Esophagus (tissue), 2 donors: ENCODE data around the gene BCL11A. TPM values are rescaled to one million over a fixed set of nuclear protein-coding genes. Genes with fewer than 3 reads are reported as not detected.
A peak's percentile ranks its signal among the peaks of the same experiment; 100 is the strongest.

Experiments
- H3K27ac ChIP-seq, 2 donors: one replicate each; pipeline ENCODE4 v1.5.1; 2013; ENCODE audit warnings: low read depth in 2 of 2, mild to moderate bottlenecking in 2 of 2, inconsistent platforms in 1 of 2, low read length in 1 of 2, moderate library complexity in 1 of 2
- H3K27me3 ChIP-seq, 2 donors: one replicate each; pipeline ENCODE4 v1.6.1; 2013; ENCODE audit warnings: low read length in 2 of 2, control low read depth in 1 of 2, mild to moderate bottlenecking in 1 of 2; ENCODE audit not compliant: insufficient read depth in 2 of 2, control insufficient read depth in 1 of 2
- H3K36me3 ChIP-seq, 2 donors: one replicate each; pipeline ENCODE4 v1.6.1; 2013; ENCODE audit warnings: low read length in 1 of 2; ENCODE audit not compliant: control insufficient read depth in 2 of 2, insufficient read depth in 2 of 2
- H3K4me1 ChIP-seq, 2 donors: one replicate each; pipeline ENCODE4 v1.6.1; 2013; ENCODE audit warnings: low read length in 1 of 2; ENCODE audit not compliant: control insufficient read depth in 2 of 2, insufficient read depth in 2 of 2
- H3K4me3 ChIP-seq, 2 donors: one replicate each; pipeline ENCODE4 v1.5.1; 2013; ENCODE audit warnings: low read length in 2 of 2, mild to moderate bottlenecking in 2 of 2, low read depth in 1 of 2, moderate library complexity in 1 of 2
- H3K9me3 ChIP-seq, 2 donors: one replicate each; pipeline ENCODE4 v1.6.1; 2013; ENCODE audit warnings: mild to moderate bottlenecking in 2 of 2, low read depth in 1 of 2, low read length in 1 of 2, moderate library complexity in 1 of 2; ENCODE audit not compliant: control insufficient read depth in 2 of 2, insufficient read depth in 1 of 2
- WGBS, 2 donors: extraction: QIAGEN DNeasy Blood & Tissue Kit; methylation state at CpG; one replicate each; pipeline ENCODE4 v1.1.7; 2013; 5-methylcytosine and 5-hydroxymethylcytosine counted together
- polyA plus RNA-seq, 2 donors: library from polyadenylated mRNA; stranded (reverse); fragments of 200-250 nt; gene quantifications; one replicate each; pipeline ENCODE4 v1.2.3, GENCODE V29; 2013
- donor health status: healthy with polysubstance abuse.
- donor health status: Bipolar disorder and iron deficiency.

Gene BCL11A
- polyA plus RNA-seq, 2 donors: 8.6 to 25.5 TPM

DNA sequence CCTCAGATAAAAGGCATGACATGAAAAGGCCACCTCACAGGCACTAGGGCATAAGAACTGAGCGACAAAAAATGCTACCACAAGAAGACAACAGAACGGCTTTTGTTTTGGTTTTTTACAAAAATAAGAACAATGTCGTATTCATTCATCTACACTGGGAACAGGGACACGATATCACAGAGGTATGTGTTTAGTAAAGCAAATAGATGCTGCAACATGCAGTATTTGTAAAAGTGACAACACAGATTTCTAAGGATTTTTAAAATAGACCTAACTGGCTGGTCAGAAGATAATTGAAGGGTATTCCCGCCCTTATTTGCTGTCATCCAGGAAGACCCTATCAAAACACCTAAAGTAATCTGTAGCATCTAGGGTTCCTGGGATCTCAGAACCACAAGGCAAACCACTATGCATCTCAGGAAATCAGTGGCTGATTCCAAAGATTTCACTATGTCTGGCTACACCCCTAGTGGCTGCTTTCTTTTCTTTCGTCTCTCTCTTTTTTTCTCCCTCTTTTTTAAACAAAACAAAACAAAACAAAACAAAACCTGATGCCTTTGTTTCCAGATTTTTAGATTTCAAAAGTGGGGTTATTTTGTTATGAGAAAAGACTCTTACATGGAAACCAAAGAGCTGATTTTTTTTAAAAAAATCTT is 97.2 kb downstream of the BCL11A start:
- H3K4me3 ChIP-seq: no peak overlapping the region
- peaks cover 0 to 12% of the 10 kb centered on the region in 2 donors for H3K36me3 ChIP-seq
- no peaks in the 10 kb centered on the region for H3K4me1 ChIP-seq
- 86 to 88% methylated on average over 6 of the region's 6 CpGs for WGBS, 2 donors
- H3K27me3 ChIP-seq: no peaks in the 10 kb centered on the region
- no peak overlapping the region for H3K27ac ChIP-seq
- H3K9me3 ChIP-seq: peaks cover 2 to 4% of the 10 kb centered on the region in 2 donors

- peaks cover 0 to 2% of the 10 kb centered on the region in 2 donors for H3K9me3 ChIP-seq
- no peaks in the 10 kb centered on the region for H3K27me3 ChIP-seq
- no peak overlapping the region for H3K4me3 ChIP-seq
- no peaks in the 10 kb centered on the region for H3K4me1 ChIP-seq
- H3K36me3 ChIP-seq: peaks cover 0 to 3% of the 10 kb centered on the region in 2 donors
- 91 to 93% methylated on average over 9 of the region's 9 CpGs for WGBS, 2 donors
- H3K27ac ChIP-seq: no peak overlapping the region
Observed at GRCh38 chr2:60453872-60454271, 99.6 kb downstream of the BCL11A start.

GRCh38 chr2:60453301-60453700 is 100.2 kb downstream of the BCL11A start:
- H3K27ac ChIP-seq: no peak overlapping the region
- peaks cover 0 to 2% of the 10 kb centered on the region in 2 donors for H3K9me3 ChIP-seq
- no peaks in the 10 kb centered on the region for H3K27me3 ChIP-seq
- no peak overlapping the region for H3K4me3 ChIP-seq
- peaks cover 0 to 3% of the 10 kb centered on the region in 2 donors for H3K36me3 ChIP-seq
- WGBS, 2 donors: 71 to 74% methylated on average over 16 of the region's 16 CpGs
- H3K4me1 ChIP-seq: no peaks in the 10 kb centered on the region

DNA sequence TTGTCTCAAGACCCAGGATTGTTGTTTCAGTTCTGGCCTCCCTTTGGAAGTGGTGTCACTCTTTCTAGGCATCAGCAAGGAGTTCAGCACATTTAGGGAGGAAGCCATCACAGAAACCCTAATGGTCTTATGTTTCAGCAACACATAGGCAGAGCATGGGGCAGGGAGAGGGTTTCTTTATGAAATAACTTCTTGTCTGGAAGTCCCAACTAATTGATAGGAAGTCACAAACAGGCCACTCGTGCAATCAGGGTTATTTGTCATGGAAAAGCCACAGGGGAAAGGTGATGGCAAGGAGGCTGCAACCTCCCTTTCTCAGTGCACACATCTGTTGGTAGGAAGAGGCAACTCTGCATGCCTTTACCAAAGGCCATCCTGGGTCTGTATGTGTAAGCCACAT is 103.0 kb downstream of the BCL11A start:
- Histone ChIP-seq H3K4me3 (no peak overlapping the region), H3K27ac (no peak overlapping the region), H3K4me1 (no peaks in the 10 kb centered on the region), H3K9me3 (peaks cover 0 to 2% of the 10 kb centered on the region in 2 donors), H3K36me3 (peaks cover 0 to 3% of the 10 kb centered on the region in 2 donors), H3K27me3 (no peaks in the 10 kb centered on the region)
- 56 to 58% methylated on average over 1 of the region's 1 CpG for WGBS, 2 donors

DNA sequence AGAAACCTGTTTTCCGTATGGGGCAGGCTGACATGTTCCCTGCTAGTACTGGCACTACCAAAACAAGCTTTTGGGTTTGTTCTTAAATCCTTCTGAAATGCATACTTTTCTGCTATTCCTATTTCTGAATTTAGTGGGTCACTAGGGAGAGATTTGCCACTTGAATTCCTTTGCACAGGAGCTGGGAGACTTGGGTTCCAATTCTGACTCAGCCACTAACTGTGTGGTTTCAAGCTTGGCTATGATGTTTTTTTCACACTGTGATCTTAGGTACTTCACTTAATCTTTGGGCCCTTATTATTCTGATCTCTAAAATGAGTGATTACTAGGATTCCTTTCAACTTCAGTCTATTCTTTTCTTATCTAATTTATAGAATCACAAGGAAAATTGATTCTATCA is 105.5 kb downstream of the BCL11A start:
- H3K27ac ChIP-seq: no peak overlapping the region
- peaks cover 0 to 2% of the 10 kb centered on the region in 2 donors for H3K9me3 ChIP-seq
- H3K4me1 ChIP-seq: no peaks in the 10 kb centered on the region
- H3K36me3 ChIP-seq: no peaks in the 10 kb centered on the region
- no peaks in the 10 kb centered on the region for H3K27me3 ChIP-seq
- WGBS, 2 donors: 90 to 97% methylated on average over 1 of the region's 1 CpG
- H3K4me3 ChIP-seq: no peak overlapping the region

GRCh38 chr2:60446413-60447267 is 106.8 kb downstream of the BCL11A start:
- WGBS, 2 donors: 80 to 84% methylated on average over 8 of the region's 8 CpGs
- Histone ChIP-seq H3K27me3 (no peaks in the 10 kb centered on the region), H3K36me3 (no peaks in the 10 kb centered on the region), H3K4me1 (no peaks in the 10 kb centered on the region), H3K27ac (no peak overlapping the region), H3K4me3 (no peak overlapping the region), H3K9me3 (no peaks in the 10 kb centered on the region)

DNA sequence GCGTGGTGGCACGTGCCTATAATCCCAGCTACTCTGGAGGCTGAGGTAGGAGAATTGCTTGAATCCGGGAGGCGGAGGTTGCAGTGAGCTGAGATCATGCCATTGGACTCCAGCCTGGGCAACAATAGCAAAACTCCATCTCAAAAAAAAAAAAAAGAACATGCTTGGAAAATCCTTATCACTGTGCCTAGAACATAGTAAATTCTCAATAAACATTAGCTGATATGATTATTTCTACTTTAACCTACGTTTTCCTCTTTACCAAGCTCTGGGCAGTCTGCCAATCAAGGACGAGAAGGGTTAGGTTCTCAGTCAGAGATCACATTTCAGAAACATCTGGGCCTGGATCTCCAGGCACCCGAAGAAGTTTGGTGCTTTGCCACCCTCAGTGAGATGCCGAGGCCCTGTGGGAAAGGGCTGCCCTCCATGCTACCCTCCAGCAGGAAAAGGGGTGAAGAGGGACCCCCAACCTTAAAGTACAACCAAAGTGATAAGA is 107.7 kb downstream of the BCL11A start:
- WGBS, 2 donors: 47 to 52% methylated on average over 8 of the region's 8 CpGs

GRCh38 chr2:60442608-60443007 is 110.8 kb downstream of the BCL11A start:
- Histone ChIP-seq H3K4me3 (no peak overlapping the region), H3K27me3 (no peaks in the 10 kb centered on the region), H3K9me3 (no peaks in the 10 kb centered on the region), H3K27ac (peak overlapping the region in 1 of 2 donors; percentile 26), H3K4me1 (no peaks in the 10 kb centered on the region), H3K36me3 (no peaks in the 10 kb centered on the region)
- 45 to 68% methylated on average over 3 of the region's 3 CpGs for WGBS, 2 donors

More for the DNA sequence above, 107.7 kb downstream of the BCL11A start:
- H3K4me1 ChIP-seq: no peaks in the 10 kb centered on the region
- H3K36me3 ChIP-seq: no peaks in the 10 kb centered on the region
- H3K27ac ChIP-seq: no peak overlapping the region
- H3K9me3 ChIP-seq: no peaks in the 10 kb centered on the region
- no peaks in the 10 kb centered on the region for H3K27me3 ChIP-seq
- H3K4me3 ChIP-seq: no peak overlapping the region

DNA sequence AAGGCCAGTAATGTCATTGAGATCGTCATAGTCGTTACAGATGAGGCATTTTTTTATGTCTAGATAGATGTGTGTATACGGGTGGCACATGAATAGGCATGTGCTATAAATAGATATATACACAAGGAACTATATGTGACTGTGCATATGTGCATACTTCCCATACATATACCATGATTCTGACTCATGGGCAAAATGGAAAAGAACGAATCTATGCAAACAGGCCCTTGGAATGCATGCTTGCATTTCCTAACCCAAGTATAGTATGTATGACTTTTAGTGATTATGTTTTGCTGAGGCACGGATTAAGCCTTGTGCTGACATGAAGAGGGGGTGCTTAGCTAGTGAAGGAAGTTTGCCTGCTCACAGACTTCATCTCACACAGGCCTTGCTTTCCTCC is 111.7 kb downstream of the BCL11A start:
- Histone ChIP-seq H3K27ac (peak overlapping the region; percentile 36 to 89), H3K4me3 (no peak overlapping the region), H3K36me3 (no peaks in the 10 kb centered on the region), H3K27me3 (no peaks in the 10 kb centered on the region), H3K9me3 (no peaks in the 10 kb centered on the region), H3K4me1 (no peaks in the 10 kb centered on the region)
- 50 to 60% methylated on average over 5 of the region's 5 CpGs for WGBS, 2 donors
